ENCODE results near the gene SOX21. TPM values are rescaled to one million over a fixed set of nuclear protein-coding genes. Genes with fewer than 3 reads are reported as not detected.

The SOX21 gene
- total RNA-seq, 2 donors from 2014 or later, result 0.26 TPM; not detected in 1

- DNase-seq, result no peak
- H3K9me3 ChIP-seq, result no peaks in the 10 kb centered on the region
- TF ChIP-seq CTCF (IDR thresholded peaks at IDR 0.05) (no peak), POLR2A (IDR thresholded peaks at IDR 0.05) (no peak)
- no peak overlapping the region for H3K27ac ChIP-seq
- intact Hi-C loops (cut with DNase I), result no loop called here
- H3K36me3 ChIP-seq (replicated peaks in 1 of 2; ENCODE audit: insufficient read depth in 1 of 2, low read depth in 2 of 2), result no peaks in the 10 kb centered on the region
- H3K27me3 ChIP-seq, result no peaks in the 10 kb centered on the region
- ATAC-seq, result no peak
- H3K4me3 ChIP-seq, result no peak overlapping the region
- 44 to 54% methylated on average over 2 of the region's 2 CpGs for WGBS, 2 donors
- H3K4me1 ChIP-seq, result no peaks in the 10 kb centered on the region
Measured at GRCh38 chr13:94682229-94682628, 30.1 kb downstream of the SOX21 start.

- H3K4me3 ChIP-seq, result no peak overlapping the region
- no peaks in the 10 kb centered on the region for H3K4me1 ChIP-seq
- DNase-seq, result no peak
- H3K27ac ChIP-seq, result no peak overlapping the region
- ATAC-seq, result no peak
- no peaks in the 10 kb centered on the region for H3K36me3 ChIP-seq (replicated peaks in 1 of 2; ENCODE audit: insufficient read depth in 1 of 2, low read depth in 2 of 2)
- WGBS, 2 donors, result 81 to 85% methylated on average over 6 of the region's 6 CpGs
- H3K9me3 ChIP-seq, result no peaks in the 10 kb centered on the region
- intact Hi-C loops (cut with DNase I), result no loop called here
- TF ChIP-seq CTCF (IDR thresholded peaks at IDR 0.05) (no peak), POLR2A (IDR thresholded peaks at IDR 0.05) (no peak)
- H3K27me3 ChIP-seq, result no peaks in the 10 kb centered on the region
Measured at GRCh38 chr13:94679614-94680013, 32.7 kb downstream of the SOX21 start.

GRCh38 chr13:94678845-94679244, 33.5 kb downstream of the SOX21 start:
- no peaks in the 10 kb centered on the region for H3K9me3 ChIP-seq
- no peaks in the 10 kb centered on the region for H3K27me3 ChIP-seq
- H3K27ac ChIP-seq, result no peak overlapping the region
- intact Hi-C loops (cut with DNase I), result no loop called here
- H3K4me3 ChIP-seq, result no peak overlapping the region
- ATAC-seq (no peak), DNase-seq (no peak)
- TF ChIP-seq CTCF (IDR thresholded peaks at IDR 0.05) (no peak), POLR2A (IDR thresholded peaks at IDR 0.05) (no peak)
- H3K4me1 ChIP-seq, result no peaks in the 10 kb centered on the region
- whole genome bisulfite sequencing, 2 donors, result 76 to 86% methylated on average over 2 of the region's 2 CpGs
- no peaks in the 10 kb centered on the region for H3K36me3 ChIP-seq (replicated peaks in 1 of 2; ENCODE audit: insufficient read depth in 1 of 2, low read depth in 2 of 2)

GRCh38 chr13:94677799-94678198, 34.5 kb downstream of the SOX21 start:
- ATAC-seq (no peak), DNase-seq (no peak)
- no peaks in the 10 kb centered on the region for H3K27me3 ChIP-seq
- no peak overlapping the region for H3K4me3 ChIP-seq
- H3K9me3 ChIP-seq, result no peaks in the 10 kb centered on the region
- TF ChIP-seq CTCF (IDR thresholded peaks at IDR 0.05), result no peak
- TF ChIP-seq POLR2A (IDR thresholded peaks at IDR 0.05), result no peak
- 71 to 84% methylated on average over 2 of the region's 2 CpGs for WGBS, 2 donors
- intact Hi-C loops (cut with DNase I), result no loop called here
- H3K36me3 ChIP-seq (replicated peaks in 1 of 2; ENCODE audit: insufficient read depth in 1 of 2, low read depth in 2 of 2), result no peaks in the 10 kb centered on the region
- no peak overlapping the region for H3K27ac ChIP-seq
- H3K4me1 ChIP-seq, result no peaks in the 10 kb centered on the region

GRCh38 chr13:94674609-94675348, 37.6 kb downstream of the SOX21 start:
- intact Hi-C loops (cut with DNase I), result no loop called here
- DNase-seq (peak; percentile 53 to 72 (median 58)), ATAC-seq (no peak)
- H3K4me1 ChIP-seq, result no peaks in the 10 kb centered on the region
- H3K27me3 ChIP-seq, result no peaks in the 10 kb centered on the region
- H3K9me3 ChIP-seq, result no peaks in the 10 kb centered on the region
- no peak overlapping the region for H3K4me3 ChIP-seq
- TF ChIP-seq CTCF (IDR thresholded peaks at IDR 0.05), result peak in 6 of 7 experiments; percentile 42 to 68 (median 54)
- TF ChIP-seq POLR2A (IDR thresholded peaks at IDR 0.05), result no peak
- 26% methylated on average over 5 of the region's 5 CpGs for WGBS, 2 donors
- no peak overlapping the region for H3K27ac ChIP-seq
- H3K36me3 ChIP-seq (replicated peaks in 1 of 2; ENCODE audit: insufficient read depth in 1 of 2, low read depth in 2 of 2), result no peaks in the 10 kb centered on the region
